Osteocyte (in vitro differentiated cells): ENCODE measurements around the gene GDAP2. TPM values are rescaled to one million over a fixed set of nuclear protein-coding genes. Genes with fewer than 3 reads are reported as not detected.

ENCODE experiments used
- DNase-seq: peaks from one replicate; pipeline ENCODE4 v3.0.0; 2021; ENCODE audit warnings: mixed read lengths; ENCODE audit not compliant: unreplicated experiment; ENCODE audit errors: extremely low spot score
- H3K27ac Mint-ChIP-seq: one replicate; pipeline ENCODE4 v1.8.0; 2021; ENCODE audit warnings: mild to moderate bottlenecking, mixed read lengths; ENCODE audit not compliant: unreplicated experiment
- H3K27me3 Mint-ChIP-seq: one replicate; pipeline ENCODE4 v1.8.0; 2021; ENCODE audit warnings: mixed read lengths; ENCODE audit not compliant: unreplicated experiment
- H3K36me3 Mint-ChIP-seq: one replicate; pipeline ENCODE4 v1.8.0; 2021; ENCODE audit warnings: mixed read lengths; ENCODE audit not compliant: unreplicated experiment
- H3K4me1 Mint-ChIP-seq: one replicate; pipeline ENCODE4 v1.8.0; 2021; ENCODE audit warnings: mixed read lengths; ENCODE audit not compliant: unreplicated experiment
- H3K4me3 Mint-ChIP-seq: one replicate; pipeline ENCODE4 v1.8.0; 2021; ENCODE audit warnings: mild to moderate bottlenecking, moderate library complexity, mixed read lengths; ENCODE audit not compliant: unreplicated experiment
- H3K9me3 Mint-ChIP-seq: one replicate; pipeline ENCODE4 v1.8.0; 2021; ENCODE audit warnings: mixed read lengths; ENCODE audit not compliant: unreplicated experiment
- CTCF ChIP-seq: fragments of 200-600 bp; sonication (generic); IDR thresholded peaks from 2 replicates; pipeline ENCODE4 v1.5.0; 2021; ENCODE audit warnings: antibody characterized with exemption, mild to moderate bottlenecking, moderate library complexity
- total RNA-seq: library from RNA; stranded (reverse); gene quantifications from 2 replicates; pipeline ENCODE4 v1.2.1, GENCODE V29; 2021

Gene GDAP2
- total RNA-seq, 1 donor from 2014 or later: 22.9 TPM

GRCh38 chr1:117904485-117904884 is 24.9 kb downstream of the GDAP2 start:
- H3K9me3 Mint-ChIP-seq: no peaks in the 10 kb centered on the region
- no peak for DNase-seq
- peaks cover 51% of the 10 kb centered on the region for H3K36me3 Mint-ChIP-seq
- H3K4me1 Mint-ChIP-seq: no peaks in the 10 kb centered on the region
- H3K4me3 Mint-ChIP-seq: no peak overlapping the region
- TF ChIP-seq CTCF: no peak
- no peak overlapping the region for H3K27ac Mint-ChIP-seq
- no peaks in the 10 kb centered on the region for H3K27me3 Mint-ChIP-seq

DNA sequence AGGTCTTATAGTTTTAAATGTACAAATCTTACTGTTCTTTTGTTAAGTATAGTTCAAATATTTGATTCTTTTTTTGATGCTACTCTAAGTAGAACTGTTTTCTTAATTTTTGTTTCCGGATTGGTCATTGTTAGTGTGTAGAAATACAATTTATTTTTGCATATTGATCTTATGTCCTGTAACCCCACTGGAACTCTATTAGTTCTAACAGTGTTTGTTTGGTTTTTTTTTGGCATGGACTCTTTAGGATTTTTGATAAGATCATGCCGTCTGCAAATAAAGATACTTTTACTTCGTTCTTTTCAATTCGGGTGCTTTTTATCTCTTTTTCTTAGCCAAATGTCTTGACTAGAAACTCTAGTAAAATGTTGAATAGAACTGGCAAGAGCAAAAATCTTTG is 26.5 kb downstream of the GDAP2 start:
- Mint-ChIP-seq H3K27ac (no peak overlapping the region), H3K4me3 (no peak overlapping the region), H3K36me3 (peaks cover 55% of the 10 kb centered on the region), H3K4me1 (no peaks in the 10 kb centered on the region), H3K9me3 (no peaks in the 10 kb centered on the region), H3K27me3 (no peaks in the 10 kb centered on the region)
- TF ChIP-seq CTCF: no peak
- DNase-seq: no peak

DNA sequence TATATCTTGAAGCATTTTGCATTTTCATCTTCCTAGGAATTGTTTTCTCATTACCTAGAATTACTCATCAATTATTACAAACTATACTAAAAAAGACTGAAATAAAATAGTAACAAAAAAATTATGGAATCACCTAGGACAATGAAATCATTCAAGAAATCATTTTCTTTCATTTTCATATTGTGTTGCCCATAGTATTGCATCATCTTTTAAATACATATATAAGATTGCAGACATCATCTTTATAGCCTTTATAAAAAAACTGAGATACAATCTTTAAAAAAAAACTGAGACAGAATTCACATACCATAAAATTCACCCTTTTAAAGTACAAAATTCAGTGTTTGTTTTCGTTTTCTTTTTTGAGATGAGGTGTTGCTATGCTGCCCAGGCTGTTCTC is 29.6 kb downstream of the GDAP2 start:
- TF ChIP-seq CTCF: no peak
- Mint-ChIP-seq H3K27me3 (no peaks in the 10 kb centered on the region), H3K4me1 (no peaks in the 10 kb centered on the region), H3K36me3 (peaks cover 38% of the 10 kb centered on the region), H3K9me3 (no peaks in the 10 kb centered on the region), H3K4me3 (no peak overlapping the region), H3K27ac (no peak overlapping the region)
- no peak for DNase-seq

DNA sequence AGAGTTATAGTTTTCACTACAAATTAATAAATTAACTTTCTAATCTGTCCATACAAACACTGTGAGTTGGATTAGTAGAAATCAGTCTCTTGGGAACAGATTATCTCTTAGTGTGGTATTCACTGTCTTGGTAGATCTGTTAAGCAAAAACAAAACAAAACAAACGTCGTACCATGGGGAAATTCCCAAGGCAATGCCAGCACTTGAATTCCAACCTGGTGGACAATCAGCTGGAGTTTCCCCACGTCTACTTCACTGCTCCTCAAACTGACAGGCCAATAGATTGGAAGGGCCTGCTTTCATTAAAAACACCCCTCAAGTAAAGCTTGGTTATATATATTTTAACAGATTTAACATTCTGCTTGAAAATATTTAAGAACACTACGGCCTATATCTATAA is 31.9 kb downstream of the GDAP2 start:
- Mint-ChIP-seq H3K36me3 (peaks cover 23% of the 10 kb centered on the region), H3K4me1 (no peaks in the 10 kb centered on the region), H3K27me3 (no peaks in the 10 kb centered on the region), H3K9me3 (no peaks in the 10 kb centered on the region), H3K27ac (no peak overlapping the region), H3K4me3 (no peak overlapping the region)
- no peak for TF ChIP-seq CTCF
- no peak for DNase-seq

- TF ChIP-seq CTCF: peak; percentile 83
- no peak for DNase-seq
- Mint-ChIP-seq H3K27me3 (no peaks in the 10 kb centered on the region), H3K36me3 (peaks cover 10% of the 10 kb centered on the region), H3K4me1 (no peaks in the 10 kb centered on the region), H3K4me3 (no peak overlapping the region), H3K27ac (no peak overlapping the region), H3K9me3 (no peaks in the 10 kb centered on the region)
Measured at GRCh38 chr1:117895482-117896114, 33.8 kb downstream of the GDAP2 start.
